ENCODE measurements around the gene DNAH7.
"Not testable (repeated sequence)": the region's sequence is repeated elsewhere in the genome, so short reads cannot be mapped to it uniquely, and the experiment has no call there.

The DNAH7 gene

DNA sequence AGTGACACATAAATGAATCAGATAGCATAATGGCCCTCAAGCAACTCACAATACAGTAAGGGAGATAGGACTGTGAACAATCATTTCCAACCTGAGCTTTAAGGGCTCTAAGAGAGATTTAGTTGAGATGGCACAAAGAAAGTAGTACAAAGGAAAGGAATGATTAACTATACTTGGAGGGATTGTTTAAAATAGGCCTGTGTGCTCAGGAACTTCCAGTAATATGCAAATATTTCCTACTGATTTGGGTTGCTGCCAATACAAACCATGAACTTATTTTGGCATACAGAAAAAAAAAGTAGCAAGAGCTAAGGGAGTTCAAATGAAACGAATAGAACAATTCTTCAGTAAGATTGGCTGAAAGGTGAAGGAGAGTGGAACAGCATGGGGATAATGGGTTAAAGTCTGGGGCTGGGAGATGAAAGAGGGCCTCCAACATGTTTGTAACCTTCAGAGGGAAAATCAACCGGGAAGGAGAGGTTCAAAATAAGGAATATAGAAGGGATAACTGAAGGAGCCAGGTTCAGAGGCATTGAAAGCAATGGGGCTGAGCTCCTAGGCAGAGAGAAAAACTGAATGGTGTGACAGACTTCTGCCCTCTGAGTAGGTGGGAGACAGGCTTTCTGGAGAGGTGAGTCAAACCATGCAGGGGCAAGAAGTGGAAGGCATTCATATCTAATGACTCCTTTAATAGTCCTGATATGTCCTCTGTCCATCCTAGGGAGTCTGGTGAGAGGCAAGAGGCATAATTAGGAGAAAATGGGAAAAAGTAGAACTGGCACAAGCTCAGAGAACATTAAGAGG lies 83.5 kb downstream of the DNAH7 start:
- no peak for DNase-seq (ENCODE audit: low read depth in 1 of 2, low spot score in 1 of 2)

DNA sequence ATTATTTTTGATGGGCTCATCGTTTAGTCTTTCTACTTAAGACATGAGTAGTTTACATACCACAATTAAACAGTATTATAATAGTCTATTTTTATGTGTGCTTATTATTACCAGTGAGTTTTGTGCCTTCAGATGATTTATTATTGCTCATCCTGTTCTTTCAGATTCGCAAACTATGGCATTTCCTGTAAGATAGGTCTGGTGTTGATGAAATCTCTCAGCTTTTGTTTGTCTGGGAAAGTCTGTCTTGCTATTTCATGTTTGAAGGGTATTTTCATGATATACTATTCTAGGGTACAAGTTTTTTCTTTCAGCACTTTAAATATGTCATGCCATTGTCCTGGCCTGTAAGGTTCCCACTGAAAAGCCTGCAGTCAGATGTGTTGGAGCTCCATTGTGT lies 101.3 kb downstream of the DNAH7 start:
- DNase-seq (ENCODE audit: low read depth in 1 of 2, low spot score in 1 of 2) = no peak

DNA sequence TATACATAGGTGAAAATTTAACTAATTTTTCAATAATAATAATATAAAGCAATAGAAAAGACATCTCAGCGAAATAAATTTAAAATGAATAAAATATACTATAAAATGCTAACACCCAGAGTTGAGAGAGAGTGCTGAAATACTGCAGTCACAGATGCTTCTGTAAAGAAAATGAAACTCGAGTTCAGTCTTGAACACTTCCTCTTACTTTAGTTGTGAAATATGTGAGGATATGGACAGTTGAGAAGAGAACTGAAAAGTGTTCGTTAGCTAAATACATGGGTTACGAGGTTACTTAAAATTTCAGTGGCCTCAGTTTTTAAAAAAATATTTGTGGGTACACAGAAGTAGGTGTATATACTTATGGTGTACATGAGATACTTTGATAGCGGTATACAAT lies 106.8 kb downstream of the DNAH7 start:
- no peak for DNase-seq (ENCODE audit: low read depth in 1 of 2, low spot score in 1 of 2)

DNA sequence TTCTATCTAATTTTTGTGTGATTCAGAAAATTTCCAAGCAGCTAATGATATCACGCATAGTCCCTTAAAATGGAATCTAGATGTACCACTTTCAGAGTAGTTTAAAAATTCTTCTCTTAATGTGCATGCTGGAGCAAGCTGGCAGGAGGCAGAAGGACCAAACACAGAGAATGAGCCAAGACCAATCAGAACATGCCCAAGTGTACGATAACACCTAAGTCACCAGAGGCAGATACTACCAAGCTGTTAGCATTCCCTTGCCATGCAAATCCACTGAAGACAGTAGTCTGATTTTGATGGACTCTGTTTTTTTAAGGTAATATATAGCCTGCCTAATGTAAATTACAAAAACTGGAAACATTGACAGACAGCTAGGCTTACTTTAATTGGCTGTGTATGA lies 109.3 kb downstream of the DNAH7 start:
- no peak for DNase-seq (ENCODE audit: low read depth in 1 of 2, low spot score in 1 of 2)

DNA sequence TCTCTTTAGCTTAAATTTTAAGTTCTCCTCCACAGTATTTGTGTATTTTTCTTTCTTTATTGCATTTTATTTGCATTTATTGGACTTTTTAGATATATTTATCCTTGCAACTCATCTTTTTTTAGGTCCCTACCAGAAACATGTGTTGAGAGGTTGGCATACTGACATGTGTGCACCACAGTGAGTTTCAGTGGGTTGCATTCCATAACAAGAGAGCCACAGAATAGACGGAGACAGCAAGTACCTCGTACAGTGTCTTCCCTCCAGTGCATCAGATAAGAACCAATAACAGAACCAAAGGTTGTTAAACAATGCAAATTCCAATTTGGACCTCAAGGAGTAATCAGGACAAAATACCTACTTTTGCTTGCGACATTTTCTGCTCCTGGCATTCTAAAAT lies 111.9 kb downstream of the DNAH7 start:
- no peak for DNase-seq (ENCODE audit: low read depth in 1 of 2, low spot score in 1 of 2)

DNA sequence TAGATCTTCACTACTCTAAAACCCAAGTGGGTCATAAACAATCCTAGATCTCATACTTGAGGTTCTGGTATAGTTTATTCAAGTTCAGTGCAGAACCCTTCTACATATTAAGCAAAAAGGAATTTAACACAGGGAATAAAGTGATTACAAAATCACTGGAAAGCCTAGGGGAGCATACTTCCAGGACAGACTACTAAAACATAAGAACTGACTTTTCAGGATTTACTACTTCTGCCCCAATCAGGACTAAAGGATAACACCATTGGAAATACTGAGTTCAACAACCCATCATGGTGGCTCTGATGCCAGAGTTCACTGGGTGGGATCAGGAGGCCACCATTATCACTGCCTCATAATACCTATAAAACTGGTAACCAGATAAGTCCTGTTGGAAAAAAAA lies 123.6 kb downstream of the DNAH7 start:
- DNase-seq (ENCODE audit: low read depth in 1 of 2, low spot score in 1 of 2) = no peak

DNA sequence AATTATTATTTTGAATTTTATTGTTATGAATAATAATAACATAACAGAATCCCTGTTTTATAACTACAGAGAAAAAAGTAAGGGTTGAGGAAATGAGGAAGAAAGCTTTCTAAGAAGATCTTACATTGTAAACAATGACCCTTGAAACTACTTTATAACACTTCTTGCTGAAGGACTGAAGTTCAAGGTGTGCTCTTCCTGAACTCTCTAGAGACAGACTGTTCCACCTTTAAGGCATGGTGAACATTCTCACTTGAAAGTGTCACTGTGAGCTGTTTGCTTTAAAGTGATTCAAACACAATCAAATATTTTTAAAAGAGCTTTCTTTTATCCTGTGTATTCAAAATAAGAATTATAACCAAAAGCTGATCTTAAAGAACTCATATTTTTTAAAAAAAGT lies 131.5 kb downstream of the DNAH7 start:
- no peak for DNase-seq (ENCODE audit: low read depth in 1 of 2, low spot score in 1 of 2)

DNA sequence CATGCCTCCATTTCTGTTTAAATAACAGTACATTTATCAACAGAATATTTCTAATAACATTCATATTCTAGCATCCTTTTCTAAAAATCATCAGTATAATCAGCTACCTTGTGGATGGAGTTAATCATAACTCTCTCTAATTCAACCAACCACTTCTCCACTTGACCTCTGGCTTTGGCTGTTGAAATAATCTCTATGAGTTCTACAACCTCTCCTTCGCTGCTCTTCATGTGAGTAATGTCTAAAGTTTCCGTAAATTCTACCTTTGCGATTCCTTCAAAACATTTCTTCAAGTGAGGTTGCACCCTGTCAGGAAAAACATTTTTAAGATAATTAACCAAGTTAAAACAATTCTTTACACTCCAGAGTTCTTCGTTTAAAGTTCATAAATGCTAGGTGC lies 134.2 kb downstream of the DNAH7 start:
- no peak for DNase-seq (ENCODE audit: low read depth in 1 of 2, low spot score in 1 of 2)

DNA sequence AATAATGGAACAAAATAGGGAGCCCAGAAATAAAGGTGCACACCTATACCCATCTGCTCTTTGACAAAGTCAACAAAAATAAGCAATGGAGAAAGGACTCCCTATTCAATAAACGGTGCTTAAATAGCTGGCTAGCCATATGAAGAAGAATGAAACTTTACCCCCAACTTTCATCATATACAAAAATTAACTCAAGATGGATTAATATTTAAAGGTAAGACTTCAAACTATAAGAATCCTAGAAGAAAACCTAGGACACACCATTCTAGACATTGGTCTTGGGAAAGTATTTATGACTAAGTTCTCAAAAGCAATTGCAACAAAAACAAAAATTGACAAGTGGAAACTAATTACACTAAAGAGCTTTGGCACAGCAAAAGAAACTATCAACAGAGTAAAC lies 139.1 kb downstream of the DNAH7 start:
- no peak for DNase-seq (ENCODE audit: low read depth in 1 of 2, low spot score in 1 of 2)

DNA sequence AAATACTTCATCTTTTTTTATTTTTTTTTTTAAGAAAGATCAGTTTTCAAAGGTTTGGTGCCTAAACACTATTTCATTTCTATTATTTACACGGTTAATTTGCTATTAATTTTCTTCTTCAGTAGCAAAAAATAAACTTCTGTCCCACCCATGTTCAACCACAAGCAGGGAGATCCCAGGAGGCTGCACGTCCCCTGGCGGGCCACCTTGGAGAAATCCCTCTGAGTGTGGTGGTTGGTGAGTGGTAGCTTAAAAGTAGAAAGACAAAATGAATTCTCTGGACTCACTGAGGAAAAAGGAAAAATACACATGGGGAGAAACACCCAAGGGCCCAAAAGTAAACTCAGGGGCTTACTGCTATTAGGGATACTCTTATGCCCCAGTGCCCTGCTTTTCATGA lies 143.5 kb downstream of the DNAH7 start:
- DNase-seq (ENCODE audit: low read depth in 1 of 2, low spot score in 1 of 2) = no peak

DNA sequence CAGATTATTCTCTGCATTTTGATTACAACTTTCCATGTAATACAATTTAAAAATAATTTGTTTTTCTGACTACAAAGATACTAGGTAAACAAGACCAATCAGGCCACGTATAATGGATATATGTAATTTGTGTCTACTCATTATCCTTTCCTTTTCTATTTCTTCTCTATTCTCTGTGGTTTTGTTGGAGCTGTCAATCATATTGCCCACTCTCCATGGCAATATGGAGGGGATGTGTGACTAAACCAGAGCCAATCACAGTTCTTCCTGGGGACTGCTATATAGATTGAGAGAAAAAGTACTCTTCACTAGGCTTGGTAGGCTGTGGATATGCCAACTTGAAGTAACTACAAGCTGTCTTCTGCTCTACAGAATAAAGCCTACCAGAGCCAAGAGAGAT lies 144.7 kb downstream of the DNAH7 start:
- DNase-seq (ENCODE audit: low read depth in 1 of 2, low spot score in 1 of 2) = no peak

DNA sequence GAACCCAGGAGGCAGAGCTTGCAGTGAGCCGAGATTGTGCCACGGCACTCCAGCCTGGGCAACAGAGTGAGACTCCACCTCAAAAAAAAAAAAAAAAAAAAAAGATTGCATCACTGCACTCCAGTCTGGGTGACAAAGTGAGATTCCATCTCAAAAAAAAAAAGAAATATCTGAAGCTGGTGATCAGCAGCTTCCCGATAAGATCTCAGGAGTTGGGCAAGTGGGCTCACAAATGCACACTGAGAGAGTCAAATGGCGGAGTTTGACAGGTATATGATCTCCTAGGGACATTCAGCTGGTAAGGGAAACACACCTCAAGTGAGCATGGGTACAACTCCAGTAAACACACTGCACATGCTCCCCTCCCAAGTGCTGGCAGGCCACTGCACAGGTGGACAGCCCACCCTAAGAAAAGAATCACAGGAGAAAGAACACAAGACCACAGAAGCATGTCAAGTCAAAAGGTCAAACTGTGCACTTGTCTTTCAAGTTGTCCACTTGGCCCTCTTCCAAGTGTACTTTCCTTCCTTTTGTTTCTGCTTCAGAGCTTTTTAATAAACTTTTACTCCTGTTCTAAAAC lies 151.5 kb downstream of the DNAH7 start:
- DNase-seq (ENCODE audit: low read depth in 1 of 2, low spot score in 1 of 2) = not testable (repeated sequence)

DNA sequence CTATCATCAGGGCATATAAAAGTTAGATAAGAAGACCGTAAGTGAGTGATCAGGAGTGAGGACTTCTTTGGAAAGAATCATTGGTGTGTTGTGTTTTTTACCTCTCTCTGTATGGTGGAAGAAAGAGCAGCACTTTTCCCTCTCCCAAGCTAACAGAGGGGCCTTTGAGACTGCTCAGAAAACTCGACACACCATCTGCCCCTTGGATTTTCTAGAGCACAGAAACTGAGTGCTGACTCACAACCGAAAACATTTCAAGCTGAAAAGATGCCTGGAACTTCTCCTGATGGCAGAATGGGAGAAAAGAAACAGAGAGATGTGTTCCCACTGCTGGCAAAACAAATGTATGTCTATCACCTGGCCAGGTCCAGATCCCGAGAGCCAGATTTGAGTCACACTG lies 156.6 kb downstream of the DNAH7 start:
- DNase-seq (ENCODE audit: low read depth in 1 of 2, low spot score in 1 of 2) = no peak

DNA sequence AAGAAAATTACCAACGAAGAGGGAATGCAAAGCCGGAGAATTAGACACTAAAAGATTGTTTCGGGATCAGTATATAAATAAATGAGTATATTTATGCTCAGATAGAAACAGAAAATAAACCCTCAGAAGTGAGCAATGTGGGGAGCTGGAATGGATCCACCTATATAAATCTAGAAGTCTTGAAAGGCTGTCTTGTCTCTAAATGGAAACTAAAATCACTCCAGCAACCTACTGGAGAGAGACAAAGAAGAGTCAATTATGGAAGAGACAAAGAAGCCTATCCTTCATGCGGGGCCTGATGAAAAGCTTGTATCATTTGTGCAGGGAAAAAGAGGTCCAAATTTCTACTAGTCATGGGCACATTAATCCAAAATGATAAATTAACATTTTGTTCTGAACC lies 158.1 kb downstream of the DNAH7 start:
- no peak for DNase-seq (ENCODE audit: low read depth in 1 of 2, low spot score in 1 of 2)

DNA sequence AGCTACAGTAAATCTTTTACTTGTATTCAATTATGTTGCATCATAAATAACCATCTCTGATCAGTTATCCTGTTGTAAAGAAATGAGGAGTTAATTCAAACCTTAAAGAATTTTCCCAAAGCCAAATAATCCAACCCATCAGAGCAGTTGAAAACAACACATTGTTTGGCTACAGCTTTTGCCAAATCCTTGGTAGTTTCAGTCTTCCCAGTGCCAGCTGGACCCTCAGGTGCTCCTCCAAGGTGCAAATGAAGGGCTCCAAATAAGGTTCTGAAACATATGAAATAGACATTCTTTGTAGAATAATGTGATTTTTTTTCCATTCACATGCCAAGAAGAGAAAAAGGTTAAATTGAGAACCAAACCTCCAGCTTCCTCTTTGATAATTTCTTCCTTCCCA lies 158.7 kb downstream of the DNAH7 start:
- no peak for DNase-seq (ENCODE audit: low read depth in 1 of 2, low spot score in 1 of 2)

DNA sequence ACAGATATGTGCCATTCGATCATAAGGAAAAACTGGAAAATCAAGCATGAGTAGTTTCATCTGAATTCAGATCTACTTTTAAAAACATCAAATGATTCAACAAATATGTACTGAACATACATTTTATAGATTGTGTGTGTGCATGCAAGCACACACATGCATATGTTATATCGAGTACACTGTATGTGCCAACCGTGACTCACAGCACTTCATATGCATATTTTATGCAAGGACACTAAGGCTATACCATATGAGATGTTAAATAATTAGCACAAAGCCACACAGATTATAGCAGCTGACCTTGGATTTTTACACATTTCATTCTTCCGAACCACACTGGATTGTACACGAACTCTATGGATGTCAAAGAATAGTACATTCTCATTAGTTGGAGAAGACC lies 161.2 kb downstream of the DNAH7 start:
- DNase-seq (ENCODE audit: low read depth in 1 of 2, low spot score in 1 of 2) = no peak

DNA sequence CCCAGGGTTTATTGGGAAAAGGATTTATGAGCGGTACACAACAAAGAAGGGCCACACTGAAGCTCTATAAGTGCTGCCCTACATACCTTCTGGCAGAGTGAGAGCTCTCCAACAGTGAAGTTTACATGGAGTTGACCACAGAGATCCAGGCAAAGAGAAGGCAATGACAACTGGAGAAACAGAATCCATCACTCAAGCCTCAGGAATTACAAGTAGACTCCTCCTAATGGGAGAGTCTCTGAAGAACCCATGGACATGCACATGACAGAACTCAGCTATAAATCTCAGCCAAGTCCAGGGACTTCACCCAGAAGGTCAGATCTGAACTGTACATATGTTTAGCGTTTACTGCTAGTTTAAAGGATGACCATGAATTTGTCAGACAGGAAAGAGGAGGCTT lies 164.7 kb downstream of the DNAH7 start:
- no peak for DNase-seq (ENCODE audit: low read depth in 1 of 2, low spot score in 1 of 2)

DNA sequence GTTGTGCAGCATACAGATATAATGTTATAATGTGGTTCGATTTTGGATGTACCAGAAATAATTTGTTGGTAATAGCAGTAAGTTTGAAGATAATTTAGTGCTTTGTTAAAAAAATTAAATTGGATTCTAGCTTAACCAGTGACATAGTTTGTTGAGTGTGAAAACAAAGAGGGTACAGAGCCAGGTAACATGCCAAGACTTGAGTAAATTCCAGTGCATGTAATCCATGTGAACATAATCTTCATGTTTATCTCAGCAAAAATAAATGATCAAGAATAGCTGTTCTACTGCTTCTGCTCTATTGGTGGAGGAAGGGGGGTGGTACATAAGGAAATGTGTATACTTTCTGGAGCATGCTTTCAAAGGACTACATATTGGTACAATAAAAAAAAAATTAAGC lies 165.8 kb downstream of the DNAH7 start:
- DNase-seq (ENCODE audit: low read depth in 1 of 2, low spot score in 1 of 2) = no peak

DNA sequence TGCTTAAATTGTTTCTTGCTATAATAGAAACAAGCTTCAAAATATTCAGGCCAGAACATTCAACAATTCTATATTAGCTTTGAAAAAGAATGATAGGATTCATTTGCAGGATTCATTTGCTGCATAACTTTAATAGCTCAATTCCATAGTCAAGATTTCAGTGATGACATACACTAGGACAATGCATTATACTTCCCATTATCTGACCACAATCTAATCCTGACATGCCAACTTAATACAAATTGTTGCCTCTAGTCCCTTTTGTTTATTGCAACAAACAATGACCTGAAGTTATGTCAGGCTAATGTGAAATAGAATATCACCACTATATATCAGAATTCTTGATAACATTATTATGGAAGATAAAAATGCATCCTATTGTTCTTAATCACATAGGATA lies 169.4 kb downstream of the DNAH7 start:
- no peak for DNase-seq (ENCODE audit: low read depth in 1 of 2, low spot score in 1 of 2)

DNA sequence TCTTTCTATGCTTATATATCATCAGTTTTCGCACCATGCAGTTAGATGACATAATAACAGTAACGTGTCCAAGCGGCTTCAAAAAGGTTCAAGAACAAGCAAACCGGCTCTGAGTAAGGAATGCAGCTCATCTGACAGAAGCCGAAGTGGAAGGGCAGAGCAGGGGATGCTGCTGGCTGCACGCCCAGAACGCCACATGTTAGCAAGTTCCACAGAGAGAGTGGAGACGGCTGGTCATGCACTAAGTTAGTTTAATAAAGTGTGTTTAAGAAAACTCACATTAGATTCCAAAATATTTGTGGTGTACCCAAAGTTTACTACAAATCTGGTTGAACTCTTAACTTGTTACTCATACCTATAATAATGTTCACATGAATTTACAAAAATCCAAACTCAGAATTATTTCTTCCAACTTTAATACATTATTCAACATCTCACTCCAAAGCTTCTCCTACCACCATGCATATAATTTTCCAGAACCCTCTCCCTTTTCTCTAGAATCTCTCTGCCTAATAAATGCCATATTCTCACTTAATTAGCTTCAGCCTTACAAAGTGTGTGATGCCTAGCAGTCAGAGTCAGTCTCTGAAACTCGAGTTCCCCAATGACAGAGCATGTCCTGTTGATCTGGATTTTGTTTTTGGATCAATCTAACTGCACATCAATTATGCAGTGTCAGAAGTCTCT lies 170.0 kb downstream of the DNAH7 start:
- no peak for DNase-seq (ENCODE audit: low read depth in 1 of 2, low spot score in 1 of 2)

DNA sequence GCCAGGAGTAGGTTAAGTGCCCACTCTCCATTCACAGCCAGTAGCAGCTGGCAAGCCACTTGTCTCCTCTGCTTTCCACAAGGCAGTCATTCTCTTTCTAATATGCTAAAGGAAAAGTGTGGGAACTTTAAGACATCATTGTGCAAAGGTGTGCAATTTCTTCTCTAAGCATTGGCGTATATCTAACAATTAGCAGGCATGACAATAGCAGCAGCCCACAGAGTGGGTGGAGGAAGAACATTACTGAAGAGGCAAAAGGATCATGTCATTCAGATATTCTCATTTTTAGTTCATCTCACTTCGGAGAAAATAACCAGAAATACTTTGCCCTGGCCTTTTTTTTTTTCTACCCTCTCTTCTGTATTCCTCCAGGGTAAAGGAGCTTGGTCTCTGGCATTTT lies 177.6 kb downstream of the DNAH7 start:
- no peak for DNase-seq (ENCODE audit: low read depth in 1 of 2, low spot score in 1 of 2)

DNA sequence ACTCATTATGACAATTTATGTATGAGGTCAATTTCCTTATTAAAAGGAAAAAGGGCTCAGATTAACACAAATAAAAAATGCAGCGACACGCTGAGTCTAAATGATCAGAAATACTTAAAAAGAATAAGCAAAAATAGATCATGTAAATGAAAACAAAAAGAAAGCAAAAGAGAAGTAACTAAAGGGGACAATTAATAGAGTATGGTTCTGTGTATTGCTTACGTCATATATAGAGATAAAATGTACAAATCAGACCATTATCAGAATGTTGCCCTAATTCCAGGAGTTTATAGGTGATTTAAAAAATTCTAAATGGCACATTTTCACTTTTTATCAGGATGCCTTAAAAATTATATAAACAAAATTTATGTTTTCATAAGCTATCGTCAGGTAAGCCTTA lies 189.5 kb downstream of the DNAH7 start:
- DNase-seq (ENCODE audit: low read depth in 1 of 2, low spot score in 1 of 2) = no peak

DNA sequence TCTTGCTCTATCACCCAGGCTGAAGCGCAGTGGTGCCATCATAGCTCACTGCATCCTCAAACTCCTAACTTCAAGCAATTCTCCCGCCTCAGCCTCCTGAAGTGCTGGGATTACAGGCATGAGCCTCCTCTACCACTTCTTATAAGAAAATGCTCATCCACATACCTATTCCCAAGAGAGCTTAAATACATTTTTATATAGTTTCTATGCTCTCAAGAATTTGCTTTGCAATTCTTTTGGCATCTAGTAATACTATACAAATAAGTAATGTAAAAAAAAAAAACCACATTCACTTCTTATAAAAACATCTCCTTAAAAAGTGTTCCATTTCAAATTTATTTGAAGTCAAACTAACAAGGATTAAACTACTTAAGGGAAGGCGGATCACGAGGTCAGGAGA lies 197.3 kb downstream of the DNAH7 start:
- DNase-seq (ENCODE audit: low read depth in 1 of 2, low spot score in 1 of 2) = no peak

Measured in stimulated activated CD4-positive, alpha-beta T cell treated with anti-CD3 and anti-CD28 coated beads, Interleukin-15, amount 100 ng/mL, for 1 hour (primary cell).